ENCODE results near the gene CIBAR2.

- TF ChIP-seq CTCF (IDR thresholded peaks at IDR 0.05) = no peak
- TF ChIP-seq EP300 (IDR thresholded peaks at IDR 0.05) = no peak
Observed at GRCh38 chr16:85157813-85158742, 45.8 kb upstream of the CIBAR2 start.

Measured in ovary (tissue), 3 donors.